ENCODE data around the gene SPATA18.

SPATA18 gene

GRCh38 chr4:52004414-52004813 lies 46.7 kb upstream of the SPATA18 start:
- peaks cover 0 to 5% of the 10 kb centered on the region in 2 experiments; a peak in 1 of 3 replicates for H3K36me3 ChIP-seq (ENCODE audit: control insufficient read depth in 2 of 2, insufficient read depth in 1 of 2, low read length in 2 of 2)
- CTCF ChIA-PET: no interaction called here
- no peak overlapping the region for H3K27ac ChIP-seq (ENCODE audit: extremely low read depth, low read depth, low read length)
- H3K4me3 ChIP-seq (ENCODE audit: low read depth, low read length): no peak overlapping the region
- TF ChIP-seq ZNF138 (tag by site-specific recombination; IDR thresholded peaks at IDR 0.05; ENCODE audit: borderline replicate concordance) (no peak), ZNF792 (tag by site-specific recombination; IDR thresholded peaks at IDR 0.05) (no peak), ZNF658 (tag by site-specific recombination; IDR thresholded peaks at IDR 0.05) (no peak), ZNF10 (tag by site-specific recombination; IDR thresholded peaks at IDR 0.05) (no peak), ZNF274 (IDR thresholded peaks at IDR 0.05; ENCODE audit: low read length) (no peak), ZNF274 (tag by site-specific recombination; IDR thresholded peaks at IDR 0.05; ENCODE audit: borderline replicate concordance) (no peak), REST (tag by site-specific recombination; IDR thresholded peaks at IDR 0.05) (no peak), SP3 (tag by site-specific recombination; IDR thresholded peaks at IDR 0.05) (no peak), ZNF391 (tag by site-specific recombination; IDR thresholded peaks at IDR 0.05; ENCODE audit: borderline replicate concordance, low read depth) (no peak), GLIS1 (tag by site-specific recombination; IDR thresholded peaks at IDR 0.05) (no peak), PBX3 (CRISPR knock-in tag; IDR thresholded peaks at IDR 0.05) (no peak), ZNF114 (tag by site-specific recombination; IDR thresholded peaks at IDR 0.05) (no peak), ZNF311 (tag by site-specific recombination; IDR thresholded peaks at IDR 0.05; ENCODE audit: borderline replicate concordance) (no peak), CTCF (tag by site-specific recombination; IDR thresholded peaks at IDR 0.05) (no peak), ZNF18 (tag by site-specific recombination; IDR thresholded peaks at IDR 0.05) (no peak), MYNN (tag by site-specific recombination; IDR thresholded peaks at IDR 0.05; ENCODE audit: borderline replicate concordance) (no peak), SCRT1 (tag by site-specific recombination; IDR thresholded peaks at IDR 0.05; ENCODE audit: borderline replicate concordance) (no peak)
- POLR2A ChIA-PET: no interaction called here
- H3K9me3 ChIP-seq (ENCODE audit: control insufficient read depth, insufficient read depth, low read depth, low read length): no peaks in the 10 kb centered on the region
- H3K4me1 ChIP-seq (ENCODE audit: control insufficient read depth, insufficient read depth, low read length): no peaks in the 10 kb centered on the region

GRCh38 chr4:52005604-52006273 lies 45.4 kb upstream of the SPATA18 start:
- ChIA-PET POLR2A (no interaction called here), CTCF (no interaction called here)
- H3K9me3 ChIP-seq (ENCODE audit: control insufficient read depth, insufficient read depth, low read depth, low read length): no peaks in the 10 kb centered on the region
- no peak overlapping the region for H3K27ac ChIP-seq (ENCODE audit: extremely low read depth, low read depth, low read length)
- H3K36me3 ChIP-seq (ENCODE audit: control insufficient read depth in 2 of 2, insufficient read depth in 1 of 2, low read length in 2 of 2): peaks cover 0 to 5% of the 10 kb centered on the region in 2 experiments; a peak in 1 of 3 replicates
- H3K4me3 ChIP-seq (ENCODE audit: low read depth, low read length): no peak overlapping the region
- no peaks in the 10 kb centered on the region for H3K4me1 ChIP-seq (ENCODE audit: control insufficient read depth, insufficient read depth, low read length)
- TF ChIP-seq KLF10 (tag by site-specific recombination; IDR thresholded peaks at IDR 0.05): no peak
- no peak for TF ChIP-seq AEBP2 (tag by site-specific recombination; IDR thresholded peaks at IDR 0.05; ENCODE audit: borderline replicate concordance)
- no peak for TF ChIP-seq HIC1 (tag by site-specific recombination; IDR thresholded peaks at IDR 0.05)
- no peak for TF ChIP-seq ZNF114 (tag by site-specific recombination; IDR thresholded peaks at IDR 0.05)
- TF ChIP-seq KLF16 (tag by site-specific recombination; IDR thresholded peaks at IDR 0.05): no peak
- no peak for TF ChIP-seq ZNF239 (tag by site-specific recombination; IDR thresholded peaks at IDR 0.05)
- TF ChIP-seq ZNF211 (tag by site-specific recombination; IDR thresholded peaks at IDR 0.05; ENCODE audit: low read depth): no peak

Data from HEK293 (cell line).